Fibroblast of peridontal ligament (primary cell): ENCODE measurements around the gene PLXNA2.

Experiments
- DNase-seq: peaks from one replicate; pipeline ENCODE4 v3.0.0-alpha.2; 2010; ENCODE audit errors: extremely low read depth

The PLXNA2 gene

DNA sequence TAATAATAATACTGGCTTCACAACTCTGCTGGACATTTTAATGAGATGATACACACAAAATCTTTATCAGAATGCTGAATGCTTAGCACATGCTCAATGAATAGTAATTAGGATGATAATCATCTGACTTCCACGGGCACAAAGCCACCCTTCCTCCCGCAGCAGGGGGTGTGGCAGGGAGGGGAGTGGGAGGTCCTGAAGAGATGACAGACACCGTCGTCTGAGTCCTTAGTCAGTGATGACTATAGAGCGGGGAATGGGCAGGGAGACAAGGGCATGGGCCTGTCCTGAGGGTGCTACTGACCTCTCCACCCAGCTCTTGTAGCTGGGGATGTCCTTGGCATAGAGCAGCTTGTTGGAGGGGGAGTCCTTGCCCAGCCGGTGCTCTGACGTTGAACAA is 215.7 kb downstream of the PLXNA2 start:
- no peak for DNase-seq

GRCh38 chr1:208027861-208028260 is 216.3 kb downstream of the PLXNA2 start:
- DNase-seq: no peak

DNA sequence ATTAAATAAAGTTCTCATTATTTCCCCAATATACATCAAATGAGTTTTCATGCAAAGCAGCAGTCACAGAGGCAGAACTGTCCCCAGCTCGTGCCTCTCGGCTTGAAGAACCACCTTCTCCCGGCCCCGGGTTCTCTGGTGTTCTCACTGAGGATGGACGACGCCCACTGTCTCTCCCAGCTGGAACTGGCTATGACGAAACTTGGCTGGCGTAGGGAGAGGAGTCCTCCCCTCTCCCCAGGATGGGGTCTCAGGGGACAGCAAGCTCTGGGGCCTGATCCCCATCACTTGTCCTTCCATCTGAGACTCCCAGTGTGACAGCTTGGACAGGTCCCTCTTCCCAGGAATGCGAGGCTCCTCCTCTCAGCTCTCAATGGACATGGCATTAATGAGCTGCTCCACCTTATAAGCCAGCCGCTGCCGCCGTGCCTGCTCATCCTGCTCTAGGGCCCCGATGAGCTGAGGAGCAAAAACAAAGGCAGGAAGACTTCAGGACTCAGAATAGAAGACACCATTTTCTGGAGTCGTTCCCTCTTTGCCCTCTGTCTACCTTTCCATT is 217.2 kb downstream of the PLXNA2 start:
- DNase-seq: no peak

- DNase-seq: peak; percentile 90
Observed at GRCh38 chr1:208025031-208025430, 219.2 kb downstream of the PLXNA2 start.

DNA sequence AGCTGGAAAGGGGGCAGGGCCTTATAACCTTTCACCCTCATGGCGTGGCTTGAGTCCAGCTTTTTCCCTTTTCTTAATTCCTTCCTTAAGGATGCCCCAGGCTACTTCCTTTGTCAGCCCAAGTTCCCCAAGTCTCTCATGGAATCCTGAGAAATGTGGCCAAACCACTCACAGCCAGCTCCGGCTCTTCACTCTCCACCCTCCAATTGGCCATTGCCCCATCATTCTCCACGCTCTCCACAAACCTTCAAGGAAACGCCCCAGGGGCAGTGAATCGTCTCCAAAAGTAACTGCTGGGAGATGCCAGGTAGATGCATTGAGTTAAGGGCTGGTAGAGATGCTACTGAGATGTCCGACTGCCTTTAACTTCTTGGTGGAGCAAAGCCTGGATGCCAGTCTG is 219.8 kb downstream of the PLXNA2 start:
- no peak for DNase-seq

GRCh38 chr1:208019257-208019656 is 224.9 kb downstream of the PLXNA2 start:
- DNase-seq: no peak

DNA sequence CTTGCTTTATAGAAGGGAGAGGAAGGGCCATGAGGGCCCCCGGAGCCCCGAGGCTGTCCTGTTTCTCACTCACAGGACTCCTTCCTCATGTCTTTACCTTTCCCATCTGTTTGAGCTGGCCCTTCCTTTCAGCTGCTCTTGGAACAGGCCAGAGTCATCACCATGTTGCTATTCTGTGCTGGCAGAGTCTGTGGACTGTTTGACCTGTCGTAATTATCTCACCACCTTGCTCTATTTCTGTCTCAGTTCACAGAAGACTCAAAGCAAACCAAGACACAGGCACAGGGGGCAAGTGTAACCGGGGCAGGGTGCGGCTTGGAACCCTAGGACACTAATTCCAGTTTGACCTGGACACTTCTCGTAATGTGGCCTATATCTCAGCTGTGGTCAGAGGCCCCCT is 228.9 kb downstream of the PLXNA2 start:
- DNase-seq: no peak

- no peak for DNase-seq
Observed at GRCh38 chr1:208013210-208013609, 231.0 kb downstream of the PLXNA2 start.

DNA sequence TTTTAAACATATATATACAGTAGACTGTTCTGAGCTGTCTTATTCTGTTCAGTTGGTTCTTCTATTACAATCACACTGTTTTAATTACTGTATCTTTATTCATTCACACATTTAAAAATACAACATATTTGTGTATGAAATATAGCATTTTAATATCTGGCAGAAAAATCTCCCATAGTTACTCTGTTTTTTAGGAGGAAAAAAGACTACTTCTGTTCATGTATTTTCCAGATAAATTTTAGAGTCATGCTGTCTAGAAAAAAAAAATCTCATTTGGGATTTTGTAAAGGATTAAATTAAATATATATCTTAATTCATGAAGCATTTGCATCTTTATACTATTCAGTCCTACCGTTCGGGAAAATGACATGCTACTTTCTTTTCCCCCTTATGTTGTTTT is 231.5 kb downstream of the PLXNA2 start:
- no peak for DNase-seq

- no peak for DNase-seq
Observed at GRCh38 chr1:208010487-208011071, 233.6 kb downstream of the PLXNA2 start.

GRCh38 chr1:208009706-208010444 is 234.3 kb downstream of the PLXNA2 start:
- DNase-seq: no peak

GRCh38 chr1:208009303-208009702 is 234.9 kb downstream of the PLXNA2 start:
- DNase-seq: no peak

- no peak for DNase-seq
Observed at GRCh38 chr1:208008534-208008933, 235.7 kb downstream of the PLXNA2 start.

GRCh38 chr1:208007938-208008342 is 236.2 kb downstream of the PLXNA2 start:
- peak; percentile 75 for DNase-seq

DNA sequence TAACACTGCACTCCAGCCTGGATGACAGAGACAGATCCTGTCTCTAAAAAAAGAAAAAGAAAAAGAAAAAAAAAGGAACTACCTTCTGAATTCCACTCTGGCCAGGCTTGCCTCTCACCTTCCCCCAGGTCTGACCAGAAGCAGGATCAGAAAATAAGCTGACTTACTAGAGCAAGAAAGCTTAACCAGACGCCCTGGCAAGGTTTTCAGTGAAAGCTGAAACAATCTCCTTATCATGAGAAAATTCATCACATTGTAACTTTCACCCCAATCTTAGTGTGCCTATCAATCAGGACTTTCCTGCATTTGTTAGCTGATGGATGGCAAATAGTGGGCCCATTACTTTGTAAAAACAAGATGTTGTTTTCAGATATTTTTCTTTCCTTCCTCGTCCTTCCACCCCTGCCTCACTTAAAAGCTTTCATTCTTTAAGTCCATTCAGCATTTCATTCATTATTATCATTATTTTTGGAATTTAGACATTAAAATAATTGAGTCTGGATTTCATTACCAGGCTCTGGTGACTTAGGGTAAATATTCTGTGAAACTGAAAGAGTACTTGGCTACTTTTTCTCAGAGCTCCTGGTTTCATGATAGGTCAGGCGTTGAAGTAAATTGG is 236.8 kb downstream of the PLXNA2 start:
- no peak for DNase-seq

GRCh38 chr1:208006258-208006920 is 237.8 kb downstream of the PLXNA2 start:
- no peak for DNase-seq

DNA sequence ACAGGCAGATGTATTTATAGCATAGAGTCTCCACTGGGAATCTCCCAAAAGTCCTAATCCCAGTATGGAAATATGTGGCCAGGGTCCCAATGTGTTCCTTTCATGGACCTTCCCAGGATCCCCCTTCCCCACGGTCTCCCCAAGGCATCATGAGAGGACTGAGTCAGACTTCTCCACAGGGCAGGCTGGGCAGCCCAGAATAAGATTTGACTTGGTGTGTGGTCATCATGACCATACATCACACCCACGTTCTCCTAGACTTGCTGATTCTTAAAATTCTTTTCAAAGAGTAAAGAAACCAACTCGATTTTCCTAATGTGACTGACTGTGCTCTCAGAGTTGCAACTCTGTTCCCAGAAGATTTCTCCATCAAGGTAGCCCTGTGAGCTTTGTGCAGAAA is 239.3 kb downstream of the PLXNA2 start:
- peak; percentile 45 for DNase-seq

DNA sequence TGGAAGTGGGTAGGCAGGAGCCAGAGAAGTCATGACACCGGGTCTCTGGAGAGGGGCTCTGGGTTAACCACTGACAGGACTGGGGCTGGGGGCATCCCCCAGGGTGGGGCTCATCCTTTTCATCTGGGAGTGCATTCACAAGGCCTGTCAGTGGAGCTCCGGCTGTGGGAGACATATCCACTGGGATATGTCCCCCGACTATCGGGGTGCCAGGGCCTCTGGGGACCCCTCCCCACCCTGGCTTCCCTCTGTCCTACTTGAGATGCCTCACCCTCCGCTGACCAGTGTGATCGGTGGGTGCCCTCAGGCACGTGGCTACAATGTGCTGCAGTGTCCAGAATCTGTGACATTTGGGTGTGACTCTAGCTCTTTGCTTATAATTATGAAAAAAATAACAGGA is 240.9 kb downstream of the PLXNA2 start:
- DNase-seq: no peak

DNA sequence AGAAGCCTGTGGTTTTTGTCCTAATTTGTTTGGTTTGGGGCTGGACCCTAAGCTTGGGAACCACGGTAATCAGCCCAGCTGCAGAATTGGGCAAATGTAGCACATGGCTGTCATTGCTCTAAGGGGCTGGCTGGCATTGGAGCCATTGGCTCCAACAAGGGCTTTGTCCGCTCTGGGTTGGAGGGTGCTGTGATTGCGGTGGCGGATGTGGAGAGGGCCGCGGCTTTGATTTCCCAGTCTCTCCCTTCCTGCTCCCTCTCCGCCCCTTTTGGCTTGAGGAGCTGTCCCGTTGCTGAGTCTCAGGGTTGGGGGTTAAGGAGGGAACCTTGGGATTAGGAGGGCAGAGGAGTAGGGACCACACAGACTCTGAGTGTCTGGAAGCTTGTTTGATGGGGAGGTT is 241.5 kb downstream of the PLXNA2 start:
- DNase-seq: no peak

- no peak for DNase-seq
Observed at GRCh38 chr1:208002078-208002477, 242.1 kb downstream of the PLXNA2 start.

- no peak for DNase-seq
Observed at GRCh38 chr1:208000504-208000903, 243.7 kb downstream of the PLXNA2 start.

DNA sequence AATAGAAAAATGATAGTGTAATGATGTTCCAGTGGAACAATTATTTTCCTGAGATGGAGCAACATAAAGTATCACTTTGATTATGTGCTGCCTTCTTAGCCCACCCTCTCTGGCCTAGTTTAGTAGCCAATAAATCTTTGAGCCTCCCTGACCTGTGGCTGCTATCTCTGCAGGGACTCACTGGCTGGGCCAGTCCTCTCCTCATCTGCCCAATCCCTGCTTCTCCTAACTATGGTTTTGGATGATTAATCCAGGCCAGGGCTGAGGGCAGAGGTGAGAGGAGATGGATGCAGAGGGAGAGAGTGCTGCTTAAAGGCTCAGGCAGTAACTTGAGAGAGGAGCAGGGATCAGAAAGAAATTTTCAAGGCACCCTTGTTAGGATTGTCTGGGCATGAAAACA is 244.2 kb downstream of the PLXNA2 start:
- DNase-seq: no peak
